ENCODE measurements around the gene ZNF697.
"Not testable (repeated sequence)": the region's sequence is repeated elsewhere in the genome, so short reads cannot be mapped to it uniquely, and the experiment has no call there.

DNA sequence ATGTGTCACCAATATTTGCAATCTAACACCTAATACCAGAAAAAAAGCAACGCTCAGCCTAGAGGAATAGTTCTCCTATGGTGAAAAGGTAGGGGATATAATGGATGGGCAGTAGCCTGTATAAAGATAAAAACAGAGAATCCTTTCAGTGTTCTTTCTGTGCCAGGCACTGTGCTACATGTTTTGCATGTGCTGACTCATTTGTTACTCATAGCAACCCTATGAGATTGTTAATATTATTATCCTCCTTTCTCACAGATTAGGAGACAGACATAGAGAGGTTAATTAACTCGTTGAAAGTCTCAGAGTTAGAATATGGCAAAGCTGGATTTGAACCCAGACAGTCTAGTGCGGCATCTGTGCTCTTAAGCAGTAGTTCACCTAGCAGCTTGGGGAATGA lies 45.3 kb downstream of the ZNF697 start:
- not testable (repeated sequence) for TF ChIP-seq SP2 (tag by site-specific recombination; IDR thresholded peaks at IDR 0.05)
- TF ChIP-seq, protein P1, sequence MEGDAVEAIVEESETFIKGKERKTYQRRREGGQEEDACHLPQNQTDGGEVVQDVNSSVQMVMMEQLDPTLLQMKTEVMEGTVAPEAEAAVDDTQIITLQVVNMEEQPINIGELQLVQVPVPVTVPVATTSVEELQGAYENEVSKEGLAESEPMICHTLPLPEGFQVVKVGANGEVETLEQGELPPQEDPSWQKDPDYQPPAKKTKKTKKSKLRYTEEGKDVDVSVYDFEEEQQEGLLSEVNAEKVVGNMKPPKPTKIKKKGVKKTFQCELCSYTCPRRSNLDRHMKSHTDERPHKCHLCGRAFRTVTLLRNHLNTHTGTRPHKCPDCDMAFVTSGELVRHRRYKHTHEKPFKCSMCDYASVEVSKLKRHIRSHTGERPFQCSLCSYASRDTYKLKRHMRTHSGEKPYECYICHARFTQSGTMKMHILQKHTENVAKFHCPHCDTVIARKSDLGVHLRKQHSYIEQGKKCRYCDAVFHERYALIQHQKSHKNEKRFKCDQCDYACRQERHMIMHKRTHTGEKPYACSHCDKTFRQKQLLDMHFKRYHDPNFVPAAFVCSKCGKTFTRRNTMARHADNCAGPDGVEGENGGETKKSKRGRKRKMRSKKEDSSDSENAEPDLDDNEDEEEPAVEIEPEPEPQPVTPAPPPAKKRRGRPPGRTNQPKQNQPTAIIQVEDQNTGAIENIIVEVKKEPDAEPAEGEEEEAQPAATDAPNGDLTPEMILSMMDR (tag by site-specific recombination; IDR thresholded peaks at IDR 0.05), result not testable (repeated sequence)
